Spleen (tissue), 11 donors: ENCODE measurements around the gene PRKCQ. TPM values are rescaled to one million over a fixed set of nuclear protein-coding genes. Genes with fewer than 3 reads are reported as not detected.

Experiments used
- DNase-seq: peaks from one replicate; pipeline ENCODE4 v3.0.0-alpha.2; 2020
- H3K27ac ChIP-seq, 8 donors: fragments of 200-600 bp; sonication (generic) in 7 of 8; 1 replicate in 4 of 8; 2 replicates in 4 of 8; pipeline versions ENCODE4 v1.5.0 to v1.8.0; 2016 to 2021; ENCODE audit warnings: inconsistent platforms in 4 of 8, mild to moderate bottlenecking in 4 of 8, moderate library complexity in 1 of 8
- H3K27me3 ChIP-seq, 7 donors: fragments of 200-600 bp; sonication (generic) in 6 of 7; replicated peaks in 1 of 7; 1 replicate in 4 of 7; 2 replicates in 3 of 7; pipeline versions ENCODE4 v1.5.0 to v1.8.0; 2016 to 2021; ENCODE audit warnings: inconsistent platforms in 3 of 7, mild to moderate bottlenecking in 1 of 7
- H3K36me3 ChIP-seq, 6 donors: fragments of 200-600 bp; sonication (generic) in 5 of 6; 1 replicate in 4 of 6; 2 replicates in 2 of 6; pipeline versions ENCODE4 v1.5.0 to v1.8.0; 2016 to 2021; ENCODE audit warnings: inconsistent platforms in 2 of 6
- H3K4me1 ChIP-seq, 6 donors: fragments of 200-600 bp; sonication (generic) in 5 of 6; 1 replicate in 3 of 6; 2 replicates in 3 of 6; pipeline versions ENCODE4 v1.5.0 to v1.8.0; 2016 to 2021; ENCODE audit warnings: inconsistent platforms in 3 of 6
- H3K4me3 ChIP-seq, 8 donors: fragments of 200-600 bp; sonication (generic) in 7 of 8; 1 replicate in 4 of 8; 2 replicates in 4 of 8; pipeline versions ENCODE4 v1.5.0 to v1.8.0; 2016 to 2021; ENCODE audit warnings: inconsistent platforms in 4 of 8, mild to moderate bottlenecking in 4 of 8, moderate library complexity in 2 of 8
- H3K9me3 ChIP-seq, 8 donors: fragments of 200-600 bp; sonication (generic) in 7 of 8; 1 replicate in 4 of 8; 2 replicates in 4 of 8; pipeline versions ENCODE4 v1.5.0 to v1.8.0; 2016 to 2021; ENCODE audit warnings: inconsistent platforms in 4 of 8
- CTCF ChIP-seq, 11 experiments: fragments of 200-600 bp in 7 of 11; fragments of 450-650 bp in 4 of 11; sonication (generic) in 4 of 11; IDR thresholded peaks in 8 of 11; conservative IDR thresholded peaks in 3 of 11; 1 replicate in 7 of 11; 2 replicates in 4 of 11; pipeline versions ENCODE4 v1.4.0 to v1.8.0; 2016 to 2021; ENCODE audit warnings: antibody characterized with exemption in 11 of 11, inconsistent platforms in 4 of 11, mild to moderate bottlenecking in 1 of 11
- POLR2A ChIP-seq, 3 donors: fragments of 450-650 bp; IDR thresholded peaks; one replicate each; pipeline ENCODE4 v1.5.1; 2017; ENCODE audit warnings: antibody characterized with exemption in 3 of 3, mild to moderate bottlenecking in 1 of 3
- POLR2AphosphoS5 ChIP-seq, 3 donors: sonication (generic); formaldehyde crosslinking; IDR thresholded peaks; one replicate each; pipeline ENCODE4 v1.5.1; 2017; ENCODE audit warnings: antibody characterized with exemption in 3 of 3
- WGBS, 5 donors: extraction: QIAGEN DNeasy Blood & Tissue Kit in 3 of 5; methylation state at CpG; one replicate each; pipeline versions ENCODE4 v1.1.5 to v1.1.7; 2013 to 2018; 5-methylcytosine and 5-hydroxymethylcytosine counted together
- intact Hi-C: fragments of 100-400 bp; cut with DNase I; formaldehyde crosslinking; loops from one replicate; pipeline ENCODE4 v1.15.0; 2023; ENCODE audit warnings: low total_unique reads
- polyA plus RNA-seq, 3 donors: library from polyadenylated mRNA; stranded (reverse); fragments of 200-250 nt; gene quantifications; one replicate each; pipeline ENCODE4 v1.2.1, GENCODE V29; 2013
- total RNA-seq, 7 donors: library from RNA; depleted of rRNA in 3 of 7; stranded (reverse); fragments of >200 nt in 3 of 7; fragmentation: NEBNext Ultra II Directional in 4 of 7; extraction: Animal tissue kit (Norgen Biotek cat#: 25700) in 4 of 7; gene quantifications; one replicate each; pipeline versions ENCODE4 v1.1.0 to v1.2.1, GENCODE V29; 2016 to 2021
- donor health status: healthy with polysubstance abuse.
- donor health status: DM: no; HTN: no; CAD: no; lungs with moderate emphysema.
- donor health status: DM: no; HTN: no; CAD: no.
- donor health status: Bipolar disorder and iron deficiency.
- donor health status: healthy.
- donor health status: DM: no; HTN: no; CAD: no.
- donor health status: DM: yes; HTN: yes; CAD: no.

Gene PRKCQ
- total and polyA plus RNA-seq, 10 donors = 2.1 to 11.8 (median 8.1) TPM

- peak overlapping the region in 7 of 8 donors; percentile 70 to 89 (median 83) for H3K27ac ChIP-seq
- H3K9me3 ChIP-seq = no peaks in the 10 kb centered on the region
- no peak for TF ChIP-seq POLR2AphosphoS5 (IDR thresholded peaks at IDR 0.05)
- peaks cover 5 to 49% (median 28%) of the 10 kb centered on the region in 6 donors for H3K4me1 ChIP-seq
- intact Hi-C loops = loop anchor here (5.0 to 10.0 kb wide), 2 partner anchors 294 to 386 kb away; no protein-coding TSS in a partner anchor
- 53 to 65% (median 57%) methylated on average over 12 of the region's 12 CpGs for WGBS, 5 donors
- no peaks in the 10 kb centered on the region for H3K36me3 ChIP-seq
- H3K27me3 ChIP-seq = no peaks in the 10 kb centered on the region
- no peak for DNase-seq
- peak overlapping the region in 1 of 8 donors; percentile 48 for H3K4me3 ChIP-seq
Measured at GRCh38 chr10:6400821-6401465, 179.1 kb downstream of the PRKCQ start.

- Histone ChIP-seq H3K4me1 (peaks cover 5 to 49% (median 28%) of the 10 kb centered on the region in 6 donors), H3K4me3 (peak overlapping the region in 1 of 8 donors; percentile 43), H3K27me3 (no peaks in the 10 kb centered on the region), H3K27ac (peak overlapping the region in 7 of 8 donors; percentile 70 to 89 (median 83)), H3K9me3 (no peaks in the 10 kb centered on the region), H3K36me3 (no peaks in the 10 kb centered on the region)
- TF ChIP-seq CTCF (IDR thresholded peaks at IDR 0.05 in 8 of 11, conservative IDR thresholded peaks at IDR 0.05 in 3 of 11) = no peak
- TF ChIP-seq POLR2A (IDR thresholded peaks at IDR 0.05) = no peak
- peak in 1 of 3 donors; percentile 58 for TF ChIP-seq POLR2AphosphoS5 (IDR thresholded peaks at IDR 0.05)
- DNase-seq = peak; percentile 82
- intact Hi-C loops = loop anchor here (5.0 to 10.0 kb wide), 2 partner anchors 293 to 386 kb away; no protein-coding TSS in a partner anchor
- 34 to 65% (median 52%) methylated on average over 7 of the region's 7 CpGs for WGBS, 5 donors
Measured at GRCh38 chr10:6400331-6400730, 179.7 kb downstream of the PRKCQ start.

- intact Hi-C loops = loop anchor here (5.0 to 10.0 kb wide), 2 partner anchors 293 to 385 kb away; no protein-coding TSS in a partner anchor
- Histone ChIP-seq H3K27me3 (no peaks in the 10 kb centered on the region), H3K4me1 (peaks cover 5 to 49% (median 28%) of the 10 kb centered on the region in 6 donors), H3K36me3 (no peaks in the 10 kb centered on the region), H3K27ac (peak overlapping the region in 7 of 8 donors; percentile 70 to 89 (median 83)), H3K9me3 (no peaks in the 10 kb centered on the region), H3K4me3 (peak overlapping the region in 1 of 8 donors; percentile 43)
- 53 to 77% (median 69%) methylated on average over 8 of the region's 8 CpGs for WGBS, 5 donors
- DNase-seq = no peak
- no peak for TF ChIP-seq POLR2A (IDR thresholded peaks at IDR 0.05)
Measured at GRCh38 chr10:6399879-6400278, 180.2 kb downstream of the PRKCQ start.

GRCh38 chr10:6399231-6399741 lies 180.8 kb downstream of the PRKCQ start:
- intact Hi-C loops = no loop called here
- Histone ChIP-seq H3K4me3 (peak overlapping the region in 1 of 8 donors; percentile 43), H3K27ac (peak overlapping the region in 7 of 8 donors; percentile 67 to 89 (median 83)), H3K36me3 (no peaks in the 10 kb centered on the region), H3K4me1 (peaks cover 5 to 52% (median 28%) of the 10 kb centered on the region in 6 donors), H3K9me3 (no peaks in the 10 kb centered on the region), H3K27me3 (no peaks in the 10 kb centered on the region)
- TF ChIP-seq POLR2A (IDR thresholded peaks at IDR 0.05) (no peak), POLR2AphosphoS5 (IDR thresholded peaks at IDR 0.05) (peak in 1 of 3 donors; percentile 40)
- DNase-seq = no peak
- whole genome bisulfite sequencing, 5 donors = 39 to 59% (median 43%) methylated on average over 5 of the region's 5 CpGs

GRCh38 chr10:6398399-6398798 lies 181.7 kb downstream of the PRKCQ start:
- peaks cover 5 to 52% (median 28%) of the 10 kb centered on the region in 6 donors for H3K4me1 ChIP-seq
- no peaks in the 10 kb centered on the region for H3K36me3 ChIP-seq
- H3K9me3 ChIP-seq = no peaks in the 10 kb centered on the region
- H3K27me3 ChIP-seq = no peaks in the 10 kb centered on the region
- intact Hi-C loops = no loop called here
- H3K27ac ChIP-seq = peak overlapping the region in 7 of 8 donors; percentile 67 to 89 (median 83)
- 42 to 79% (median 53%) methylated on average over 2 of the region's 2 CpGs for WGBS, 5 donors
- H3K4me3 ChIP-seq = peak overlapping the region in 1 of 8 donors; percentile 43
- no peak for DNase-seq
- no peak for TF ChIP-seq CTCF (IDR thresholded peaks at IDR 0.05 in 8 of 11, conservative IDR thresholded peaks at IDR 0.05 in 3 of 11)
- no peak for TF ChIP-seq POLR2AphosphoS5 (IDR thresholded peaks at IDR 0.05)
- TF ChIP-seq POLR2A (IDR thresholded peaks at IDR 0.05) = no peak
